CD4-positive, alpha-beta T cell treated with Interleukin-10 for 1 hour (primary cell): ENCODE results near the gene ZFYVE16.
"Not testable (repeated sequence)": the region's sequence is repeated elsewhere in the genome, so short reads cannot be mapped to it uniquely, and the experiment has no call there.

Source experiments
- DNase-seq: peaks from one replicate; pipeline ENCODE4 v3.0.0-alpha.2; 2020

Gene ZFYVE16

GRCh38 chr5:80491296-80491695, 83.4 kb downstream of the ZFYVE16 start:
- DNase-seq, result no peak

- DNase-seq, result no peak
Measured at GRCh38 chr5:80492741-80493140, 84.9 kb downstream of the ZFYVE16 start.

- DNase-seq, result not testable (repeated sequence)
Measured at GRCh38 chr5:80493443-80493842, 85.6 kb downstream of the ZFYVE16 start.

- DNase-seq, result no peak
Measured at GRCh38 chr5:80495891-80496290, 88.0 kb downstream of the ZFYVE16 start.

- DNase-seq, result no peak
Measured at GRCh38 chr5:80502800-80503199, 94.9 kb downstream of the ZFYVE16 start.

- no peak for DNase-seq
Measured at GRCh38 chr5:80503641-80504040, 95.8 kb downstream of the ZFYVE16 start.

GRCh38 chr5:80504833-80505232, 97.0 kb downstream of the ZFYVE16 start:
- no peak for DNase-seq

GRCh38 chr5:80507663-80508062, 99.8 kb downstream of the ZFYVE16 start:
- DNase-seq, result no peak

- no peak for DNase-seq
Measured at GRCh38 chr5:80508844-80509243, 101.0 kb downstream of the ZFYVE16 start.

- no peak for DNase-seq
Measured at GRCh38 chr5:80509362-80509761, 101.5 kb downstream of the ZFYVE16 start.

- no peak for DNase-seq
Measured at GRCh38 chr5:80516826-80517225, 109.0 kb downstream of the ZFYVE16 start.
